Retinal pigment epithelial cell (primary cell): Measurements from ENCODE around the gene NWD2.
"Not testable (repeated sequence)": the region's sequence is repeated elsewhere in the genome, so short reads cannot be mapped to it uniquely, and the experiment has no call there.

ENCODE experiments used
- DNase-seq: peaks from one replicate; pipeline ENCODE4 v3.0.0-alpha.2; 2010; ENCODE audit warnings: low read depth
- H3K4me3 ChIP-seq: 2 replicates; pipeline ENCODE4 v1.5.1; 2011; ENCODE audit warnings: mild to moderate bottlenecking, low read length, control low read depth, moderate library complexity
- TF ChIP-seq, protein P1 (sequence below): conservative IDR thresholded peaks from 2 replicates; pipeline ENCODE4 v1.5.1; 2011; ENCODE audit warnings: low read depth, low read length, control low read depth, inconsistent platforms

The NWD2 gene

GRCh38 chr4:37389967-37390580, 145.5 kb downstream of the NWD2 start:
- H3K4me3 ChIP-seq = no peak overlapping the region
- no peak for DNase-seq
- TF ChIP-seq, protein P1, sequence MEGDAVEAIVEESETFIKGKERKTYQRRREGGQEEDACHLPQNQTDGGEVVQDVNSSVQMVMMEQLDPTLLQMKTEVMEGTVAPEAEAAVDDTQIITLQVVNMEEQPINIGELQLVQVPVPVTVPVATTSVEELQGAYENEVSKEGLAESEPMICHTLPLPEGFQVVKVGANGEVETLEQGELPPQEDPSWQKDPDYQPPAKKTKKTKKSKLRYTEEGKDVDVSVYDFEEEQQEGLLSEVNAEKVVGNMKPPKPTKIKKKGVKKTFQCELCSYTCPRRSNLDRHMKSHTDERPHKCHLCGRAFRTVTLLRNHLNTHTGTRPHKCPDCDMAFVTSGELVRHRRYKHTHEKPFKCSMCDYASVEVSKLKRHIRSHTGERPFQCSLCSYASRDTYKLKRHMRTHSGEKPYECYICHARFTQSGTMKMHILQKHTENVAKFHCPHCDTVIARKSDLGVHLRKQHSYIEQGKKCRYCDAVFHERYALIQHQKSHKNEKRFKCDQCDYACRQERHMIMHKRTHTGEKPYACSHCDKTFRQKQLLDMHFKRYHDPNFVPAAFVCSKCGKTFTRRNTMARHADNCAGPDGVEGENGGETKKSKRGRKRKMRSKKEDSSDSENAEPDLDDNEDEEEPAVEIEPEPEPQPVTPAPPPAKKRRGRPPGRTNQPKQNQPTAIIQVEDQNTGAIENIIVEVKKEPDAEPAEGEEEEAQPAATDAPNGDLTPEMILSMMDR = peak; percentile 78

- DNase-seq = no peak
- TF ChIP-seq, protein P1 = no peak
- no peak overlapping the region for H3K4me3 ChIP-seq
These were observed 148.1 kb downstream of the NWD2 start for GRCh38 chr4:37392521-37393255.

- H3K4me3 ChIP-seq = no peak overlapping the region
- DNase-seq = no peak
- TF ChIP-seq, protein P1 = no peak
These were observed 148.8 kb downstream of the NWD2 start for GRCh38 chr4:37393321-37393720.

DNA sequence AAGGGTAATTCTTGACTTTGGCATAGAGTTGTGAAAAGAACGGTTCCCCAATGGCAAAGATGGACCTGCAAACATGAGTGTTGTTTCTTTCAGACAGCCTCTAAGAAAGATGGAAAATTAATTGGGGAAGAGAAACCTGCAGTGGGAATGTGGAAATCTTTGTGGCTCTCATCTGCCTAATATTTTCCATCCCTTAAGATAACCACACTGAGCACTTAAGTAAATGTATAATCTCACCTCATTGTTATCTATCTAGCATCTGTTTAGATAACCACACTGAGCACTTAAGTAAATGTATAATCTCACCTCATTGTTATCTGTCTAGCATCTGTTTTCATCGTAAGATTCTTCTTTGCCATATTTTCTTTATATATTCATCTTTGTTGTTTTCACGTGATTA, 149.3 kb downstream of the NWD2 start:
- TF ChIP-seq, protein P1 = no peak
- no peak for DNase-seq
- no peak overlapping the region for H3K4me3 ChIP-seq

GRCh38 chr4:37397505-37397904, 153.0 kb downstream of the NWD2 start:
- DNase-seq = no peak
- H3K4me3 ChIP-seq = no peak overlapping the region
- TF ChIP-seq, protein P1 = no peak

DNA sequence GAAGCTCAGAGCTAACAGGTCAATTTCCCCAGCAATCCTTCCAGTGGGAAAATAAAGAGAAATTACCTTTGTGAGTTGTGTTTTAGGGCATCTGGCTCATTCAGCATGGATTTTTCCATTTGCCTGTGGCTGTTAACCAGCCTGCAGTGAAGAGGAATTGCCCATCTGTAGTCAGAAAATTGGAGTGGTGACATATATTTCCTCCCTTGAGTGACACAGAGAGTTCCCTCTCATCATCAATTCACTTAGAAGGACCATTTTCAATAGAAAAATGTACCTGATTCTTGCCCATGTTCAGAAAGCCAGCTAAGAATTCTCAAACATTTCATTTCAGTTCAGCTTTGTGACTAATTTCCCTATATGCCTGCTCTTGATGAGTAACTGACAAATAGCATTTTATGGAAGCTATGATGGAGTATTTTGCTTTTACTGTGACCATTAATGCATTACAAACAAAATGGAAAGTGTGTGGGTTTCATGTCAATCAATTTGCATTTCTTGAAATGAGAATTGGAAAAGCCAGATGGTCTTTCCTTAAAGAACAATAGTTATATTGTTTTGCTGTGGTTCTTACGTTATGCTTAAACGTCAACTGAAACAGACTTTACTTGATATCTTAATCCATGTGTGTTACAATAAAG, 155.8 kb downstream of the NWD2 start:
- H3K4me3 ChIP-seq = no peak overlapping the region
- TF ChIP-seq, protein P1 = no peak
- DNase-seq = no peak

DNA sequence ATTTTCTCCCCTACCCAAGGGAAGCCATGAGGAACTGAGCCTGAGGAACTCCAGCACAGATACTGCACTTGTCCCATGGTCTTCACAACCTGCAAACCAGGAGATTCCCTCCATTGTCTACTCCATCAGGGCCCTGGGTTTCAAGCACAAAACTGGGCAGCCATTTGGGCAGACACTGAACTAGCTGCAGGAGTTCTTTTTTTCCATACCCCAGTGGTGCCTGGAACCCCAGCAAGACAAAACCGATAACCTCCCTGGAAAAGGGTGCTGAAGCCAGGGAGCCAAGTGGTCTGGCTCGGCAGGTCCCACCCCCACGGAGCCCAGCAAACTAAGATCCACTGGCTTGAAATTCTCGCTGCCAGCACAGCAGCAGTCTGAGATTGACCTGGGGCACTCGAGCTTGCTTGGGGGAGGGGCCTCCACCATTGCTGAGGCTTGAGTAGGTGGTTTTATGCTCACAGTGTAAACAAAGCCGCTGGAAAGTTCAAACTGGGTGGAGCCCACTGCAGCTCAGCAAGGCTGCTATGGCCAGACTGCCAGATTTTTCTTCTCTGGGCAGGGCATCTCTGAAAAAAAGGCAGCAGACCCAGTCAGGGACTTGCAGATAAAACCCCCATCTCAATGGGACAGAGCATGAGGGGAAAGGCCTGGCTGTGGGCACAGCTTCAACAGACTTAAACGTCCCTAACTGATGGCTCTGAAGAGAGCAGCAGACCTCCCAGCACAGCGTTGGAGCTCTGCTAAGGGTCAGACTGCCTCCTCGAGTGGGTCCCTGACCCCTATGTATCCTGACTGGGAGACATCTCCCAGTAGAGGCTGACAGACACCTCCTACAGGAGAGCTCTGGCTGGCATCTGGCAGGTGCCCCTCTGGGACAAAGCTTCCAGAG, 163.6 kb downstream of the NWD2 start:
- H3K4me3 ChIP-seq, DNase-seq: not testable (repeated sequence)

DNA sequence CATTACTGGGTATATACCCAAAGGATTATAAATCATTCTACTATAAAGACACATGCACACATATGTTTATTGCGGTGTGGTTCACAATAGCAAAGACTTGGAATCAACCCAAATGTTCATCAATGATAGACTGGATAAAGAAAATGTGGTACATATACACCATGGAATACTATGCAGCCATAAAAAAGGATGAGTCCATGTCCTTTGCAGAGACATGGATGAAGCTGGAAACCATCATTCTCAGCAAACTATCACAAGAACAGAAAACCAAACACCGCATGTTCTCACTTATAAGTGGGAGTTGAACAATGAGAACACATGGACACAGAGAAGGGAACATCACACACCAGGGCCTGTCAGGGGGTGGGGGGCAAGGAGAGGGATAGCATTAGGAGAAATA, 169.1 kb downstream of the NWD2 start:
- DNase-seq, H3K4me3 ChIP-seq: not testable (repeated sequence)
